Measurements from ENCODE around the gene ADARB2.

The ADARB2 gene

GRCh38 chr10:1320739-1321320 lies 416.5 kb downstream of the ADARB2 start:
- ChIA-PET POLR2A (no interaction called here), CTCF (no interaction called here)
- DNase-seq (ENCODE audit: low read depth, low spot score): no peak
- TF ChIP-seq, protein P1, sequence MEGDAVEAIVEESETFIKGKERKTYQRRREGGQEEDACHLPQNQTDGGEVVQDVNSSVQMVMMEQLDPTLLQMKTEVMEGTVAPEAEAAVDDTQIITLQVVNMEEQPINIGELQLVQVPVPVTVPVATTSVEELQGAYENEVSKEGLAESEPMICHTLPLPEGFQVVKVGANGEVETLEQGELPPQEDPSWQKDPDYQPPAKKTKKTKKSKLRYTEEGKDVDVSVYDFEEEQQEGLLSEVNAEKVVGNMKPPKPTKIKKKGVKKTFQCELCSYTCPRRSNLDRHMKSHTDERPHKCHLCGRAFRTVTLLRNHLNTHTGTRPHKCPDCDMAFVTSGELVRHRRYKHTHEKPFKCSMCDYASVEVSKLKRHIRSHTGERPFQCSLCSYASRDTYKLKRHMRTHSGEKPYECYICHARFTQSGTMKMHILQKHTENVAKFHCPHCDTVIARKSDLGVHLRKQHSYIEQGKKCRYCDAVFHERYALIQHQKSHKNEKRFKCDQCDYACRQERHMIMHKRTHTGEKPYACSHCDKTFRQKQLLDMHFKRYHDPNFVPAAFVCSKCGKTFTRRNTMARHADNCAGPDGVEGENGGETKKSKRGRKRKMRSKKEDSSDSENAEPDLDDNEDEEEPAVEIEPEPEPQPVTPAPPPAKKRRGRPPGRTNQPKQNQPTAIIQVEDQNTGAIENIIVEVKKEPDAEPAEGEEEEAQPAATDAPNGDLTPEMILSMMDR (IDR thresholded peaks at IDR 0.05; ENCODE audit: insufficient read depth, low read length, missing control alignments): no peak
- H3K4me3 ChIP-seq (ENCODE audit: low read depth, low read length): no peak overlapping the region

GRCh38 chr10:1316809-1317143 lies 420.5 kb downstream of the ADARB2 start:
- no peak for DNase-seq (ENCODE audit: low read depth, low spot score)
- TF ChIP-seq, protein P1 (IDR thresholded peaks at IDR 0.05; ENCODE audit: insufficient read depth, low read length, missing control alignments): no peak
- ChIA-PET POLR2A (no interaction called here), CTCF (no interaction called here)
- H3K4me3 ChIP-seq (ENCODE audit: low read depth, low read length): no peak overlapping the region

DNA sequence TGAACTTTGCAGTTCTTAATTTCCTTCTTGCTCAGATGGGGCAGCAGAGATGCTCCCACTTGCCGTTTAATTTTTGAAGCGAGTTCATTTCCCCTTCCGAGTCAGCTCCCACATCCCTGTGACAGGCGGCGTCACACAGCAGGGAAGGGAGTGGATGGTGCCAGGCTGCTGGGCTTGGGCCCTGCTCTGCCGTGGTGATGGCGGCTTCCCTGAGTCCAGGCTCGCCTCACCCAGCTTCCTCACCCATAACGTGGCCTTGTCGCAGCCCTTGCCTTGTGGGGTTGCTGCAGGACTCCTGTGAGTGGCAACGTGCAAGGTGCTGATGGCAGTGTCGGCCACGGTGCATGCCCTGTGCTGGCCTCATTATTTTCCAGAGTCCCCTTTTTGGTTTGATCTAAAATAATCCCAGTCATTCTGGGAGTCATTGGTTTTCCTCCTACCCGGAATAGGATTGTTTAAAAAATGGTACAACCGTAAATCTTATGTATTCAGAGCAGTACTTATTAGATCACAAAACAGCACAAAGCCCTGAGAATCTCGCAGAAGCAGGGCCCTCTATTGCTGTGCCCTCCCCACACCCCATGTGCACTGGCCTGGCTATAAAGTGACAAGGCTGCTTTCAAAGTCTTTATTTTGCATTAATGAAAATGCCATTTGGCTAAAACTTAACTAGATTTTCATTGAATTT lies 421.1 kb downstream of the ADARB2 start:
- POLR2A ChIA-PET: no interaction called here
- TF ChIP-seq, protein P1 (IDR thresholded peaks at IDR 0.05; ENCODE audit: insufficient read depth, low read length, missing control alignments): no peak
- CTCF ChIA-PET: no interaction called here

DNA sequence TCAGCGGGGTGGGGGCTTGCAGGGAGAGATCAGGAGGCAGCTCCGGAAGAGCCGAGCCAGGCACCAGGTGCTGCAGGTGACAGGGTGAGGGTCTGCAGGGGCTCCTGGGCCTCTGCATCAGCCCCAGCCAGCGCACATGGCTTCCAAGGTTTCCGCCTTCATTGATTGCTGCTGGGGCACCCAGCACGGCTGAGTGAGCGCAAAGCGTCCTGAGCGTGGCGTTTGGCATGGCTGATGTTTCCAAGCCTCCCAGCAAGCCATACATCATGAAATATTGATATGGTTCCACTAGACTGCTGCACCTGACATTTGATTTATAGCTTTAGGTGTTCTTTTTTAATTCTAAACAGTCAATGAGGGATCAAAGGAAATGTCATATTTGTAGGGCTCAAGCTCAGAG lies 422.1 kb downstream of the ADARB2 start:
- ChIA-PET POLR2A (no interaction called here), CTCF (no interaction called here)
- TF ChIP-seq, protein P1 (IDR thresholded peaks at IDR 0.05; ENCODE audit: insufficient read depth, low read length, missing control alignments): no peak
- no peak overlapping the region for H3K4me3 ChIP-seq (ENCODE audit: low read depth, low read length)
- DNase-seq (ENCODE audit: low read depth, low spot score): no peak

More for the DNA sequence above, 421.1 kb downstream of the ADARB2 start:
- no peak overlapping the region for H3K4me3 ChIP-seq (ENCODE audit: low read depth, low read length)
- no peak for DNase-seq (ENCODE audit: low read depth, low spot score)

DNA sequence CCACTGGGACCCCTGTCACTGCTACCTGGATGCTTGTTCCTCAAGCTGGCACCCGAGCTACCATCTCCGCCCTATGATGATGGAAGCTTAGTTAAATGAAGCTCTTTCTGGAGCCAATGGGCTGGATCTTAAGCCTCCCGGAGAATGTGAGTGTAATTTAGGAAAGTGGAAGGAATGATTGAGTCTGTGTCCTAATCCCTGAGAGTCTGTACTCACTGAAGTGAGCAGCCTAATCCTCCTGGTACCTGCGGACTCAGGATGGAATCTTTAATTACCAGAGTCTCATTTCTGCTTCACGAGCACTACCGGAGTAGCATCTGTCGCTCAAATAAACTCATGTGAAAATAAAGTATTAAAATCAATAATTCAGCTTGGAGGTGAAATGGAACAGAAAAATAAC lies 425.6 kb downstream of the ADARB2 start:
- H3K4me3 ChIP-seq (ENCODE audit: low read depth, low read length): no peak overlapping the region
- CTCF ChIA-PET: no interaction called here
- POLR2A ChIA-PET: no interaction called here
- no peak for DNase-seq (ENCODE audit: low read depth, low spot score)
- TF ChIP-seq, protein P1 (IDR thresholded peaks at IDR 0.05; ENCODE audit: insufficient read depth, low read length, missing control alignments): no peak

GRCh38 chr10:1310271-1310789 lies 427.0 kb downstream of the ADARB2 start:
- H3K4me3 ChIP-seq (ENCODE audit: low read depth, low read length): no peak overlapping the region
- no peak for DNase-seq (ENCODE audit: low read depth, low spot score)
- CTCF ChIA-PET: no interaction called here
- POLR2A ChIA-PET: no interaction called here
- TF ChIP-seq, protein P1 (IDR thresholded peaks at IDR 0.05; ENCODE audit: insufficient read depth, low read length, missing control alignments): no peak

Measured in AG04449 (cell line).